Neural cell (in vitro differentiated cells): ENCODE results near the gene FZR1. TPM values are rescaled to one million over a fixed set of nuclear protein-coding genes. Genes with fewer than 3 reads are reported as not detected.
"Not testable (repeated sequence)": the region's sequence is repeated elsewhere in the genome, so short reads cannot be mapped to it uniquely, and the experiment has no call there.

Source experiments
- H2AFZ ChIP-seq: fragments of 200-600, 300-800 bp; sonication (generic), shearing (Covaris generic); 2 replicates; pipeline ENCODE4 v1.6.0; 2014; ENCODE audit warnings: low read depth, mild to moderate bottlenecking, antibody characterized with exemption, low read length, moderate library complexity
- H3F3A ChIP-seq: fragments of 200-600 bp; shearing (Covaris generic); 2 replicates; pipeline ENCODE4 v1.6.1; 2016; ENCODE audit warnings: mild to moderate bottlenecking, moderate library complexity, mixed read lengths, antibody characterized with exemption, low read length; ENCODE audit not compliant: insufficient read depth, poor library complexity, severe bottlenecking
- H3K27ac ChIP-seq: fragments of 200-600, 300-800 bp; sonication (generic), shearing (Covaris generic); 2 replicates; pipeline ENCODE4 v1.5.1; 2014; ENCODE audit warnings: mild to moderate bottlenecking, low read length, moderate library complexity
- H3K27me3 ChIP-seq: fragments of 300-800, 200-600 bp; sonication (generic), shearing (Covaris generic); 2 replicates; pipeline ENCODE4 v1.6.0; 2014; ENCODE audit warnings: mild to moderate bottlenecking, low read depth, low read length, moderate library complexity; ENCODE audit not compliant: insufficient read depth
- H3K36me3 ChIP-seq: fragments of 300-800, 200-600 bp; sonication (generic), shearing (Covaris generic); 2 replicates; pipeline ENCODE4 v1.5.1; 2014; ENCODE audit warnings: mild to moderate bottlenecking, antibody characterized with exemption, low read length, moderate library complexity; ENCODE audit not compliant: insufficient read depth
- H3K4me2 ChIP-seq: fragments of 300-800, 200-600 bp; sonication (generic), shearing (Covaris generic); 2 replicates; pipeline ENCODE4 v1.6.0; 2014; ENCODE audit warnings: mild to moderate bottlenecking, low read length
- H3K4me3 ChIP-seq: fragments of 300-800, 200-600 bp; sonication (generic), shearing (Covaris generic); 2 replicates; pipeline ENCODE4 v1.5.1; 2014; ENCODE audit warnings: mild to moderate bottlenecking, low read length, moderate library complexity
- H3K79me2 ChIP-seq: fragments of 200-600 bp; shearing (Covaris generic); replicated peaks from 2 replicates; pipeline ENCODE4 v1.6.0; 2014; ENCODE audit warnings: mild to moderate bottlenecking, low read length, moderate library complexity; ENCODE audit not compliant: insufficient read depth
- H3K9ac ChIP-seq: fragments of 300-800, 200-600 bp; sonication (generic), shearing (Covaris generic); 2 replicates; pipeline ENCODE4 v1.6.1; 2016; ENCODE audit warnings: mild to moderate bottlenecking, low read length, mixed read lengths
- H3K9me2 ChIP-seq: fragments of 200-600 bp; shearing (Covaris generic); 2 replicates; pipeline ENCODE4 v1.6.1; 2016; ENCODE audit warnings: mild to moderate bottlenecking, low read length, mixed read lengths; ENCODE audit not compliant: insufficient read depth
- H3K9me3 ChIP-seq: fragments of 200-600, 300-800 bp; sonication (generic), shearing (Covaris generic); 2 replicates; pipeline ENCODE4 v1.6.1; 2016; ENCODE audit warnings: mild to moderate bottlenecking, mixed run types, low read length, moderate library complexity, mixed read lengths
- H4K20me1 ChIP-seq: fragments of 200-600 bp; shearing (Covaris generic); 2 replicates; pipeline ENCODE4 v1.6.1; 2016; ENCODE audit warnings: mild to moderate bottlenecking, mixed run types; ENCODE audit not compliant: insufficient read depth
- CTCF ChIP-seq: fragments of 450-650 bp; IDR thresholded peaks from 2 replicates; pipeline ENCODE4 v1.5.1; 2014; ENCODE audit warnings: antibody characterized with exemption, mild to moderate bottlenecking, moderate library complexity; ENCODE audit not compliant: poor library complexity, severe bottlenecking
- EP300 ChIP-seq: fragments of 450-650 bp; conservative IDR thresholded peaks from 2 replicates; pipeline ENCODE4 v1.6.1; 2014; ENCODE audit warnings: antibody characterized with exemption, mild to moderate bottlenecking, moderate library complexity; ENCODE audit not compliant: poor library complexity, severe bottlenecking
- EZH2 ChIP-seq: fragments of 200-600, 300-800 bp; shearing (Covaris generic), sonication (generic); IDR thresholded peaks from 2 replicates; pipeline ENCODE4 v1.6.1; 2014; ENCODE audit warnings: antibody characterized with exemption, low read length, borderline replicate concordance, mild to moderate bottlenecking; ENCODE audit not compliant: insufficient read depth, poor library complexity, severe bottlenecking
- MXI1 ChIP-seq: fragments of 450-650 bp; conservative IDR thresholded peaks from 2 replicates; pipeline ENCODE4 v1.6.1; 2014; ENCODE audit warnings: antibody characterized with exemption, mild to moderate bottlenecking; ENCODE audit not compliant: poor library complexity, severe bottlenecking
- POLR2AphosphoS5 ChIP-seq: IDR thresholded peaks from 2 replicates; pipeline ENCODE4 v1.6.1; 2012
- RAD21 ChIP-seq: fragments of 450-650 bp; conservative IDR thresholded peaks from 2 replicates; pipeline ENCODE4 v1.6.1; 2014; ENCODE audit warnings: antibody characterized with exemption, mild to moderate bottlenecking, moderate library complexity
- REST ChIP-seq: IDR thresholded peaks from 2 replicates; pipeline ENCODE4 v1.6.1; 2012; ENCODE audit warnings: borderline replicate concordance
- SMC3 ChIP-seq: fragments of 450-650 bp; conservative IDR thresholded peaks from 2 replicates; pipeline ENCODE4 v1.6.1; 2014; ENCODE audit warnings: antibody characterized with exemption, mild to moderate bottlenecking, moderate library complexity; ENCODE audit not compliant: poor library complexity
- TAF1 ChIP-seq: IDR thresholded peaks from 2 replicates; pipeline ENCODE4 v1.6.1; 2012; ENCODE audit warnings: low read depth
- polyA plus RNA-seq: library from polyadenylated mRNA; depleted of rRNA; stranded (reverse); fragments of >200 nt; gene quantifications from 2 replicates; pipeline ENCODE4 v1.2.3, GENCODE V29; 2014

FZR1 gene
- polyA plus RNA-seq, 1 donor from 2014 or later = 55.7 TPM

- not testable (repeated sequence) for H4K20me1 ChIP-seq, H3K4me3 ChIP-seq, H3K27ac ChIP-seq, H3F3A ChIP-seq, H3K9me2 ChIP-seq, H3K4me2 ChIP-seq, H3K36me3 ChIP-seq, H3K79me2 ChIP-seq, H2AFZ ChIP-seq, H3K9me3 ChIP-seq, H3K9ac ChIP-seq
- peaks cover 21% of the 10 kb centered on the region for H3K27me3 ChIP-seq
These were observed 78.1 kb downstream of the FZR1 start for GRCh38 chr19:3584036-3584802.

- Histone ChIP-seq H3F3A (no peaks in the 10 kb centered on the region), H3K27me3 (peaks cover 21% of the 10 kb centered on the region), H3K4me3 (no peak within 1 kb of the TSS), H3K9ac (no peak within 1 kb of the TSS), H3K4me2 (no peak within 1 kb of the TSS), H2AFZ (no peak within 1 kb of the TSS), H3K9me3 (no peaks in the 10 kb centered on the region), H3K27ac (no peak within 1 kb of the TSS), H4K20me1 (no peaks in the 10 kb centered on the region), H3K36me3 (no peaks in the 10 kb centered on the region), H3K79me2 (no peaks in the 10 kb centered on the region), H3K9me2 (no peaks in the 10 kb centered on the region)
- no peak for TF ChIP-seq SMC3
- no peak for TF ChIP-seq EP300
- no peak for TF ChIP-seq POLR2AphosphoS5
- no peak for TF ChIP-seq TAF1
- TF ChIP-seq CTCF = no peak
- TF ChIP-seq REST = no peak
- no peak for TF ChIP-seq EZH2
- no peak for TF ChIP-seq MXI1
- TF ChIP-seq RAD21 = no peak
These were observed 79.4 kb downstream of the FZR1 start, which contains the start of gene GIPC3 for GRCh38 chr19:3585301-3586126. Gene GIPC3 (plus strand): TSS chr19:3585478. CDS start chr19:3585598, 120 bp downstream.
